ENCODE measurements around the gene COBLL1. TPM values are rescaled to one million over a fixed set of nuclear protein-coding genes. Genes with fewer than 3 reads are reported as not detected.

COBLL1 gene
- total RNA-seq, 4 donors from 2014 or later = 43.2 to 97.3 (median 68.6) TPM

DNA sequence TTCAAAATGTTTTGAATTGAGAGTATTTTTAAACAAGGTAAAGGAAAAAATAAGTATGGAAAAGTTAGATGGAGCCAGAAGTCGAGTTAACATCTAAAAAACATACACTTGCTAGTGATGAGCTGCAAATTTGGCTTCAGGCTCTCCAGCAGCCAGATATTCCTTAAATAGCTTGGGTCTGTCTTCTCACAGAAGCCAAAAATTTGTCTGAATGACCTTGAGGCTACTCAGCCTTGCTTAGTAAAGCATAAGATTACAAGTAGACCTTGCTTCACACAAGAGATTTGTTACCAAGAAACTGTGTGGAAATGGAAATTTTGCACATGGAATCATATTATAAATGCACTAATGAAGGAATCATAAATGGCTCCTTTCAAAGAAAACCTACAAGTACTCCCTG is 179.6 kb downstream of the COBLL1 start:
- intact Hi-C loops (cut with DNase I; ENCODE audit: low total_unique reads) = no loop called here
- no peak for DNase-seq (ENCODE audit: low spot score in 2 of 2)
- no peak for TF ChIP-seq POLR2A (IDR thresholded peaks at IDR 0.05)
- TF ChIP-seq, protein P1, sequence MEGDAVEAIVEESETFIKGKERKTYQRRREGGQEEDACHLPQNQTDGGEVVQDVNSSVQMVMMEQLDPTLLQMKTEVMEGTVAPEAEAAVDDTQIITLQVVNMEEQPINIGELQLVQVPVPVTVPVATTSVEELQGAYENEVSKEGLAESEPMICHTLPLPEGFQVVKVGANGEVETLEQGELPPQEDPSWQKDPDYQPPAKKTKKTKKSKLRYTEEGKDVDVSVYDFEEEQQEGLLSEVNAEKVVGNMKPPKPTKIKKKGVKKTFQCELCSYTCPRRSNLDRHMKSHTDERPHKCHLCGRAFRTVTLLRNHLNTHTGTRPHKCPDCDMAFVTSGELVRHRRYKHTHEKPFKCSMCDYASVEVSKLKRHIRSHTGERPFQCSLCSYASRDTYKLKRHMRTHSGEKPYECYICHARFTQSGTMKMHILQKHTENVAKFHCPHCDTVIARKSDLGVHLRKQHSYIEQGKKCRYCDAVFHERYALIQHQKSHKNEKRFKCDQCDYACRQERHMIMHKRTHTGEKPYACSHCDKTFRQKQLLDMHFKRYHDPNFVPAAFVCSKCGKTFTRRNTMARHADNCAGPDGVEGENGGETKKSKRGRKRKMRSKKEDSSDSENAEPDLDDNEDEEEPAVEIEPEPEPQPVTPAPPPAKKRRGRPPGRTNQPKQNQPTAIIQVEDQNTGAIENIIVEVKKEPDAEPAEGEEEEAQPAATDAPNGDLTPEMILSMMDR (IDR thresholded peaks at IDR 0.05) = no peak
- H3K4me3 ChIP-seq (ENCODE audit: low read depth, poor library complexity, severe bottlenecking) = no peak overlapping the region
- WGBS, 2 donors = 50% methylated on average over 1 of the region's 1 CpG

DNA sequence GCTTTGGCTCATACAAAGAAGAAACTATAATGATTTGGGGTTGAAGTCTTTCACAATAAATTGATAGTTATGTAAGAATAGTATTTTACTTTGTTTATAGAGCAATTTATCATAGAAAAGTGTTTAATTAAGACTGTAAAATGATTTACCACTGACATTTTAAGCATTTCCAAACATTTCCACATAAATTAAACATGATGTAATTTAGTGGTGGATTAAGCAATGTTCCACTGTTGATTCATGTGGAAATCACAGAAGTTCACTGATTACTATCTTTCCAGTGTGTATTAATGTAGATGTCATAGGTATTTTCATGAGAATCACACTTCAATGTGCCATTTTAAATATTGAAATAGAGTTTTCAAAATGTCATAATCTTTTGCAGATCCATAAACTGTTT is 180.3 kb downstream of the COBLL1 start:
- TF ChIP-seq POLR2A (IDR thresholded peaks at IDR 0.05) = no peak
- TF ChIP-seq, protein P1 (IDR thresholded peaks at IDR 0.05) = no peak
- intact Hi-C loops (cut with DNase I; ENCODE audit: low total_unique reads) = no loop called here

DNA sequence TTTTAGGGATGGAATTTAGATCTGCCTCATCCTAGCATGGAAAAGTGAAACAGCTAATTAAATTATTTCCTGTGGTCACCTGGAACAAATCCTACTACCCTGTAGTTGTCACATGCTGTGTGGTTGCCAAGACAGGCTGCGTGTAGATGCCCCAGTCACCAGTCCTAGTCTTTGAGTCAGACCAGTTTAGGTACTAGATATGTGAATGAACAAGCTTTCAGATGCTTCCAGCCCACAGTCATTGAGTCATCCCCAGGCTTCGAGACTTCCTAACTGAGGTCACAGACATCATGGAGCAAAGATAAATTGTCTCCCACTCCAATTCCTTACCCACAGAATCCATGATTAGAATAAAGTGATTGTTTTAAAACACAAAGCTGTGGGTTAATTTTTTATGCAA is 184.5 kb downstream of the COBLL1 start:
- WGBS, 2 donors = 48 to 81% methylated on average over 2 of the region's 2 CpGs
- no peak for DNase-seq (ENCODE audit: low spot score in 2 of 2)
- TF ChIP-seq POLR2A (IDR thresholded peaks at IDR 0.05) = no peak
- intact Hi-C loops (cut with DNase I; ENCODE audit: low total_unique reads) = no loop called here
- no peak overlapping the region for H3K4me3 ChIP-seq (ENCODE audit: low read depth, poor library complexity, severe bottlenecking)

More for the DNA sequence above, 180.3 kb downstream of the COBLL1 start:
- no peak for DNase-seq (ENCODE audit: low spot score in 2 of 2)
- no peak overlapping the region for H3K4me3 ChIP-seq (ENCODE audit: low read depth, poor library complexity, severe bottlenecking)

DNA sequence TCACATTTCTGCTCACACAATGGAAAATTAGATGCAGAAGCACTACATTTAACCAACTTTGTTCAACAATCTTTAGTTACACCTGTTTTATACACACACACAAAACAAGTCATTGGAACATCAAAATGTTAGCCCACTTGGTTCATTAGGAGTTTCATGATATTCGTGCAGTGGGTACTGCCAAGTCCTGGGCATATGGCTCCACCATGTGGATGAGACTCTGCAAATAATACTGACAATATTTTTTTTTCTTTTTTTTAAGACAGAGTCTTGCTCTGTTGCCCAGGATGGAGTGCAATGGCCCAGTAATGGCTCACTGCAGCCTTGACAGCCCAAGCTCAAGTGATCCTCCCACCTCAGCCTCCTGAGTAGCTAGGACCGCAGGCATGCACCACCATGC is 185.9 kb downstream of the COBLL1 start:
- 85 to 90% methylated on average over 2 of the region's 2 CpGs for WGBS, 2 donors
- no peak for DNase-seq (ENCODE audit: low spot score in 2 of 2)
- intact Hi-C loops (cut with DNase I; ENCODE audit: low total_unique reads) = no loop called here
- no peak for TF ChIP-seq POLR2A (IDR thresholded peaks at IDR 0.05)
- TF ChIP-seq, protein P1 (IDR thresholded peaks at IDR 0.05) = no peak
- H3K4me3 ChIP-seq (ENCODE audit: low read depth, poor library complexity, severe bottlenecking) = no peak overlapping the region

DNA sequence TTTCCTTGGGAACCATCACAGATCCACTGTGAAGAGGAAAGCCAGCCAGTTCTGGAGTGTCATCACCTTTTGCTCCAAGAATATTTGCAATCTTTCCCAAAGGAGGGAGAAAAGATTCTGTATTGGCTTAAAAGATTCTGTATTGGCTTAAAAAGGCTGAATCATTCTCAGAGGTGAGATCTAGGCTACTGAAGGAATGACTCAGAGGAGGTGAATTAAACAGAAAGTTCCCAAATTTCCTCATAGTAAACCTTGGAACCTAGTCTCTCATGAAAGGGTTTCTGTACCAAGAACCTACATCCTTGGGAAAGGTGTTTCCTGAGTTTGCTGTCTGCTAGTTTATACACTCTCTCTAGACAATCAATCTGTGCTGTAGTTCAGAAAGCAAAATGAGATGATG is 186.3 kb downstream of the COBLL1 start:
- TF ChIP-seq POLR2A (IDR thresholded peaks at IDR 0.05) = no peak
- TF ChIP-seq, protein P1 (IDR thresholded peaks at IDR 0.05) = no peak
- no peak overlapping the region for H3K4me3 ChIP-seq (ENCODE audit: low read depth, poor library complexity, severe bottlenecking)
- DNase-seq (ENCODE audit: low spot score in 2 of 2) = no peak
- intact Hi-C loops (cut with DNase I; ENCODE audit: low total_unique reads) = no loop called here

DNA sequence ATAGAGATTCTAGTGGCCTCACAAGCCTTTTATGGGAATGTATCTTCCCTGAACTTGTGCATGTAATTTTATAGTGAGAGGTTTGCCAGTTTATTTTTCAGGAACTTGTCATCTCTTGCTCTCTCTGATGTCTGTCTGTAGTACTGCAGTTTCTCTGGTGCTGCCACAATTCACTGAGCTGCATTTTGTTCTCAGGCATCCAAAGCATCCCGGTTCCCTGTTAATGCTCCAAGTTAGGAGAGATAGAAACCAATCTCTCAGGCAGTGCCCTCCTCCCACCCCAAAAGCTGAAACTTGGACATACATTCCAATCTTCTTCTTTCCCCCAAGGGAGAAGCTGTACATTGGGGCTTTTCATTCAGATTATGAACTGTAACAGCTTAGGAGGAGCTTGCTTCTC is 190.3 kb downstream of the COBLL1 start:
- 54 to 72% methylated on average over 1 of the region's 1 CpG for WGBS, 2 donors
- no peak for DNase-seq (ENCODE audit: low spot score in 2 of 2)
- TF ChIP-seq, protein P1 (IDR thresholded peaks at IDR 0.05) = no peak
- no peak for TF ChIP-seq POLR2A (IDR thresholded peaks at IDR 0.05)
- H3K4me3 ChIP-seq (ENCODE audit: low read depth, poor library complexity, severe bottlenecking) = no peak overlapping the region
- intact Hi-C loops (cut with DNase I; ENCODE audit: low total_unique reads) = no loop called here

All from lower leg skin (tissue), 4 donors.